GM04503 (cell line): ENCODE results near the gene EDNRA.

Source experiments
- DNase-seq: peaks from one replicate; pipeline ENCODE4 v3.0.0-alpha.2; 2012; ENCODE audit warnings: low read depth

The EDNRA gene

GRCh38 chr4:147589586-147589985 is 108.7 kb downstream of the EDNRA start:
- no peak for DNase-seq

- DNase-seq = no peak
Measured at GRCh38 chr4:147590249-147590920, 109.5 kb downstream of the EDNRA start.

DNA sequence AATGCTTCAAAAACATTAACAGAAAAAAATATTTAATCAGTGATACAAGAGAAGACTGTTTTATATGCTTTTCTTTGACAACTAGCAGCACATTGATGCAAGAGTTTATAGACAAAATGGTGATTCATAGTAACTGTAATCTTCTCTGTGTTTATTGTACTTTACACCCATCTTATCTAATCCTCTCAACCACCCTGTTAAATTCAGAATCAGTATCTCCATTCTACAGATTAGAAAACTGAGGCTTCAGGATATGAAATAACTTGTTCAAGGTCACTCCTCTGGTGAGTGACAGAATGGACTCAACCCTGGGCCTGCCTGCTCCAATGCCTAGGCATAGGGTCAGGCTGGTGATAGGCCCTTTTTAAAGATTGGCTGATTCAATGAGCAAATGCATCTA is 110.2 kb downstream of the EDNRA start:
- no peak for DNase-seq

DNA sequence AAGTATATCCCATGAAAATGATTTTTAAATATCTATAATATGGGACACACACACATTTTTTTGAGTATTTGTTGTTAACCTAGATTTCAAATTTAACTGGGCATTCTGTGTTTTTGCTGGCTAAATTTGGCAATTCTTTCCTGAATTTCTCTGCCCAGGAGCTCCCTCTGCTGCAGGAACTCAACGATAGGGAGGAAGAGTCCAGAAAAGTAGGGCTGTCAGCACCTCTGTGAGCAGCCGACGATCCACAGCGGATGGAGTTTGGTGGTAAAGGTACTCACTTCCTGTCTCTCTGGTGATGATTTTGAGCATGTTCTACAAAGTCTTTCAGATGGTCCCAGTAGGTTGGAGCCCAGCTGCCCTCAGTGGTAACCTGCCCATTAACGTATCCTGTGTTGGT is 113.2 kb downstream of the EDNRA start:
- DNase-seq = no peak
